A673 (cell line): Measurements from ENCODE around the gene UCKL1. TPM values are rescaled to one million over a fixed set of nuclear protein-coding genes. Genes with fewer than 3 reads are reported as not detected.

Experiments
- BruUV-seq: library from RNA; stranded (reverse); fragments of 400-500 nt; replicated peaks from 2 replicates; lab custom pipeline; 2021; lab: Mats Ljungman, UMichigan
- CTCF ChIA-PET: fragments of 300-600 bp; sonication (Branson Sonifier 250); formaldehyde crosslinking; loops from one replicate; lab custom pipeline; 2022; ENCODE audit warnings: antibody characterized with exemption; lab: Charles Lee
- POLR2A ChIA-PET: fragments of 300-600 bp; sonication (Branson Sonifier 250); formaldehyde crosslinking; loops from one replicate; lab custom pipeline; 2022; ENCODE audit warnings: antibody characterized with exemption; ENCODE audit not compliant: low non-redundant PET; lab: Charles Lee
- DNase-seq: peaks from one replicate; pipeline ENCODE4 v3.0.0-alpha.2; 2015; ENCODE audit warnings: low spot score
- H3K27ac ChIP-seq: fragments of 200-600 bp; sonication (generic); 2 replicates; pipeline ENCODE4 v1.5.1; 2016; ENCODE audit warnings: mixed run types, low read depth, mild to moderate bottlenecking, mixed read lengths, antibody characterized with exemption, low read length; ENCODE audit not compliant: poor library complexity, severe bottlenecking
- H3K27me3 ChIP-seq: fragments of 200-600 bp; sonication (generic); replicated peaks from 2 replicates; pipeline ENCODE4 v1.6.1; 2017; ENCODE audit warnings: mixed run types, low read depth, mild to moderate bottlenecking, mixed read lengths, antibody characterized with exemption, low read length; ENCODE audit not compliant: insufficient read depth, poor library complexity
- H3K36me3 ChIP-seq: fragments of 200-600 bp; sonication (generic); 2 replicates; pipeline ENCODE4 v1.6.1; 2016; ENCODE audit warnings: mixed run types, mild to moderate bottlenecking, mixed read lengths, antibody characterized with exemption, low read length; ENCODE audit not compliant: insufficient read depth, poor library complexity, severe bottlenecking
- H3K4me1 ChIP-seq: fragments of 200-600 bp; sonication (generic); 2 replicates; pipeline ENCODE4 v1.6.1; 2017; ENCODE audit warnings: mixed run types, mild to moderate bottlenecking, mixed read lengths, antibody characterized with exemption, low read length; ENCODE audit not compliant: insufficient read depth, poor library complexity, severe bottlenecking
- H3K4me3 ChIP-seq: fragments of 200-600 bp; sonication (generic); 2 replicates; pipeline ENCODE4 v1.5.1; 2016; ENCODE audit warnings: low read depth, mixed run types, mild to moderate bottlenecking, mixed read lengths, low read length; ENCODE audit not compliant: poor library complexity, severe bottlenecking
- H3K9me3 ChIP-seq: fragments of 200-600 bp; sonication (generic); 2 replicates; pipeline ENCODE4 v1.6.1; 2016; ENCODE audit warnings: mixed run types, low read depth, mild to moderate bottlenecking, mixed read lengths, antibody characterized with exemption, low read length; ENCODE audit not compliant: poor library complexity, severe bottlenecking
- CTCF ChIP-seq: fragments of 300-800, 200-600 bp; sonication (generic); conservative IDR thresholded peaks from 2 replicates; pipeline ENCODE4 v1.5.1; 2017; ENCODE audit warnings: low read depth, mild to moderate bottlenecking, antibody characterized with exemption, low read length, moderate library complexity, mixed read lengths
- EZH2 ChIP-seq: fragments of 200-600 bp; sonication (generic); IDR thresholded peaks from 2 replicates; pipeline ENCODE4 v1.6.1; 2017; ENCODE audit warnings: borderline replicate concordance, low read depth, mild to moderate bottlenecking, mixed read lengths, antibody characterized with exemption, low read length; ENCODE audit not compliant: poor library complexity, severe bottlenecking
- intact Hi-C: fragments of 100-400 bp; cut with micrococcal nuclease; formaldehyde crosslinking; loops from one replicate; pipeline ENCODE4 v1.10.0; 2022; ENCODE audit not compliant: unreplicated experiment
- total RNA-seq: library from RNA; stranded (reverse); gene quantifications from 2 replicates; pipeline ENCODE4 v1.2.3, GENCODE V29; 2021

UCKL1 gene
- total RNA-seq, 1 experiment from 2014 or later = 53.3 TPM

GRCh38 chr20:63924241-63924640, 32.0 kb downstream of the UCKL1 start:
- H3K4me1 ChIP-seq = no peaks in the 10 kb centered on the region
- BruUV-seq = no TSS peak
- intact Hi-C loops = no loop called here
- no peak for DNase-seq
- H3K4me3 ChIP-seq = no peak overlapping the region
- H3K36me3 ChIP-seq = peaks cover 15% of the 10 kb centered on the region
- no peak for TF ChIP-seq EZH2
- TF ChIP-seq CTCF = no peak
- H3K27ac ChIP-seq = no peak overlapping the region
- POLR2A ChIA-PET = no interaction called here
- H3K9me3 ChIP-seq = no peaks in the 10 kb centered on the region
- CTCF ChIA-PET = no interaction called here
- H3K27me3 ChIP-seq = no peaks in the 10 kb centered on the region

DNA sequence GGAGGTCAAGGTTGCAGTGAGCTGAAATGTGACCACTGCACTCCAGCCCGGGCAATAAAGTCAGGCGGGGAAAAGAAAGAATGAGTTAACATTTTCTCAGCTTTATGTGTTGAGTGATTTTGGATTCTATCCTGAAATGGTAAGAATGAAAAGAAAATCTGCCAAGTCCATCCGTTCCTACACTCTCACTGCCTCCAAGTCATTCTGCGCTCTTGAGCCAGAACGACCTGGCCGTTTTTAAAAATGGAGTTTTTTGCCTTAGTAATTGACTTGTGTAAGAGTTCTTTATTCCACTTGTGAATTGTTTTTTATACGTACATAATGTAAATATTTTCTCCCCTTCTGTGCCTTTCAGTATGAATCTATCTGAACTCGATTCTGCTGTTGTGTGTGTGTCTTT, 32.6 kb downstream of the UCKL1 start:
- TF ChIP-seq CTCF = no peak
- no peak for TF ChIP-seq EZH2
- H3K27me3 ChIP-seq = no peaks in the 10 kb centered on the region
- no peak for DNase-seq
- H3K4me1 ChIP-seq = no peaks in the 10 kb centered on the region
- ChIA-PET POLR2A (no interaction called here), CTCF (no interaction called here)
- intact Hi-C loops = no loop called here
- BruUV-seq = no TSS peak
- no peaks in the 10 kb centered on the region for H3K9me3 ChIP-seq
- no peak overlapping the region for H3K27ac ChIP-seq
- H3K4me3 ChIP-seq = no peak overlapping the region
- H3K36me3 ChIP-seq = peaks cover 9% of the 10 kb centered on the region

DNA sequence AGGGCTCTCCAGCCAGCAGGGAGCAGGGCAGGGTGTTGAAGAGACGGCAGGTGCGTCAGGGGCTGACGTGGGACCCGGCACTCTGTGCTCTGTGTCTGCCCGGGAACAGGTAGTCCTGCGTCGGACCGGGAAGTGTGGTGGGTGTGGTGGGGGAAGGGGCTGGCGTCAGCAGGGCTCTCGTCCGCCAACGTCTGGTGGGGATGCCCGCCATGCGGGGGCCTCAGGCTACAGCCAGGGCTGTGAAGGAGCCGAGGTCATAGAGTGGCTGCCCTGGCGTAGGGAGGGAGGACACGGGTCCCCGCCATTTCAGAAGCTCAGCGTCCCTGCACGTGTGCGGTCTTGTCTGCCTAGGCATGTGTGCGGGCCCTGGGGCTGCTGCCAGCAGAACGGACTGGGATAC, 36.0 kb downstream of the UCKL1 start:
- intact Hi-C loops = no loop called here
- Histone ChIP-seq H3K27ac (no peak overlapping the region), H3K9me3 (peaks cover 5% of the 10 kb centered on the region), H3K36me3 (no peaks in the 10 kb centered on the region), H3K27me3 (no peaks in the 10 kb centered on the region), H3K4me1 (no peaks in the 10 kb centered on the region), H3K4me3 (no peak overlapping the region)
- CTCF ChIA-PET = no interaction called here
- DNase-seq = no peak
- POLR2A ChIA-PET = no interaction called here
- no TSS peak for BruUV-seq
- no peak for TF ChIP-seq EZH2
- TF ChIP-seq CTCF = no peak
